PC-3 (cell line): Measurements from ENCODE around the gene EN1.

Source experiments
- EZH2 ChIP-seq: fragments of 300-600 bp; sonication (generic); IDR thresholded peaks from one replicate; pipeline ENCODE4 v1.6.1; 2017; ENCODE audit warnings: antibody characterized with exemption, mild to moderate bottlenecking, low read length; ENCODE audit not compliant: unreplicated experiment
- EZH2phosphoT487 ChIP-seq: fragments of 300-600 bp; sonication (generic); IDR thresholded peaks from 2 replicates; pipeline ENCODE4 v1.6.1; 2018; ENCODE audit warnings: mild to moderate bottlenecking, antibody characterized with exemption, low read length, borderline replicate concordance
- TF ChIP-seq, protein P1 (sequence below): fragments of 300-600 bp; sonication (generic); conservative IDR thresholded peaks from 2 replicates; pipeline ENCODE4 v1.5.1; 2017; ENCODE audit warnings: antibody characterized with exemption, low read depth, mild to moderate bottlenecking, low read length

GRCh38 chr2:118859157-118859770 is 11.8 kb upstream of the EN1 start:
- TF ChIP-seq, protein P1, sequence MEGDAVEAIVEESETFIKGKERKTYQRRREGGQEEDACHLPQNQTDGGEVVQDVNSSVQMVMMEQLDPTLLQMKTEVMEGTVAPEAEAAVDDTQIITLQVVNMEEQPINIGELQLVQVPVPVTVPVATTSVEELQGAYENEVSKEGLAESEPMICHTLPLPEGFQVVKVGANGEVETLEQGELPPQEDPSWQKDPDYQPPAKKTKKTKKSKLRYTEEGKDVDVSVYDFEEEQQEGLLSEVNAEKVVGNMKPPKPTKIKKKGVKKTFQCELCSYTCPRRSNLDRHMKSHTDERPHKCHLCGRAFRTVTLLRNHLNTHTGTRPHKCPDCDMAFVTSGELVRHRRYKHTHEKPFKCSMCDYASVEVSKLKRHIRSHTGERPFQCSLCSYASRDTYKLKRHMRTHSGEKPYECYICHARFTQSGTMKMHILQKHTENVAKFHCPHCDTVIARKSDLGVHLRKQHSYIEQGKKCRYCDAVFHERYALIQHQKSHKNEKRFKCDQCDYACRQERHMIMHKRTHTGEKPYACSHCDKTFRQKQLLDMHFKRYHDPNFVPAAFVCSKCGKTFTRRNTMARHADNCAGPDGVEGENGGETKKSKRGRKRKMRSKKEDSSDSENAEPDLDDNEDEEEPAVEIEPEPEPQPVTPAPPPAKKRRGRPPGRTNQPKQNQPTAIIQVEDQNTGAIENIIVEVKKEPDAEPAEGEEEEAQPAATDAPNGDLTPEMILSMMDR: no peak
- no peak for TF ChIP-seq EZH2
- no peak for TF ChIP-seq EZH2phosphoT487
